Activated T-cell treated with anti-CD3 and anti-CD28 coated beads for 1 hour (primary cell): ENCODE results near the gene GOLGA8N.

ENCODE experiments used
- DNase-seq: peaks from one replicate; pipeline ENCODE4 v3.0.0-alpha.2; 2020; ENCODE audit warnings: low read depth

Gene GOLGA8N

DNA sequence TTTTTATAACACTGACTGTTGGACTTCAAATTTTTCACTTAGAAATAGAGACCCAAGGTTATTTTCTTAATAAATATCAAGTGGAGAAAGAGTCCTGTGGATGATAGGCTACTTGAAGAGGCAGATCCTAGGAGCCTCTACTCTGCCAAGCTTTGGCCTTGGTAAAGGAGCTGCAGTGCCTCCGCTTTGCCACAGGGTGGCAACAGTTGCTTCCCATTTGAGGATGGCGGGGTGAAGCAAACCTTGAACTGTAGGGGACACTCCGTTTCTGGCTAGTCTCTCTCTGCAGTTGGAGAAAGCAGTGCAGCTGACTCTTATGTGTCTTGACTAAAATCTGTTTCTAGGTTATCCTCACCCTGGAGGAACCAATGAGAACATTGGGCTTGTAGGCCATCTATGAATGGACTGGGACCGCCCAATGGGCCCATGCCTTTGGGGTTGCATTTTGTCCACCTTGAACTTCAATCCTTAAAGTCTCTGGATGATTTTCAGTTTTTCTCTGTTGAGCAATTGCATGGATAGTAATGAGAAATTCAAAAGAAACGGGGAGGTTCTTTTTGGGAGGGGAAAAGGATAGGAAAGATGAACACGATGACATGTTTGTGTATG, 58.1 kb downstream of the GOLGA8N start:
- peak; percentile 31 for DNase-seq

DNA sequence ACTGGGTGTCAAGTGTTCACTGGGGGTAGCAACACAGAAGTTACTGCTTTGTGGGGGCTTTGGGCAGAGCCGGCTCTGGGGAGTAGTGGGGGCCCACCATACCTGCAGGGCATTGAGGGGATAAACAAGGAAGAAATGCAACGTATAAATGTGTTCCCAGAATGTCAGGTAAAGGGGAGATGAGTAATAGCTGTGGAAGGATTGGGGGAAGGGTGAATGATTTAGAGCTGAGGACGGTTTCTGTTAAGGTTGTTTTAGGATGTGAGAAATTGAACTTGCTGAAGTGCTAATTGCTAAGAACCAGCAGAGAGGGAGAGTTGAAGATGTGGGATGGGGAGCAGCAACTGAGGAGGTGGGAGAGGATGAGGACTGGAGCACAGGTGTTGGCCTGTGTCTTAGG, 58.9 kb downstream of the GOLGA8N start:
- no peak for DNase-seq

DNA sequence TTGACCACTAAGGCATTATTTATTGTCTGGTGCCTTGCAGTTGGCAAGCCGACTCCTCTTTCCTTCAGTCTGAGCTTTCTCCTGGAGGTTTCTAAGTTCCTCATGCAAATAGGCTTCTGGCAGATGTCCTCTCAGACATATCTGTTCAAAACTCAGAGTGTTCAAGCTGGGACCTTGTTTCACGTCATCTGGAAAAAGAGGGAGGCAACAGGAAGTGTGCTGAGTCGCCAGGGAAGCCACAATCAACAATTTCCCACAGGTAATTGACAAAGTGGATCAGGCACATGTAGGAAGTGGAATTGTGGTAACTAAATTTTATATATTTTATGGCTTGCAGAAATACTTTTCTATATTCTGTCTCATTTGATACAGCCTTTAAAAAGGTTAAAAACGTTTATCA, 62.8 kb downstream of the GOLGA8N start:
- DNase-seq = no peak

DNA sequence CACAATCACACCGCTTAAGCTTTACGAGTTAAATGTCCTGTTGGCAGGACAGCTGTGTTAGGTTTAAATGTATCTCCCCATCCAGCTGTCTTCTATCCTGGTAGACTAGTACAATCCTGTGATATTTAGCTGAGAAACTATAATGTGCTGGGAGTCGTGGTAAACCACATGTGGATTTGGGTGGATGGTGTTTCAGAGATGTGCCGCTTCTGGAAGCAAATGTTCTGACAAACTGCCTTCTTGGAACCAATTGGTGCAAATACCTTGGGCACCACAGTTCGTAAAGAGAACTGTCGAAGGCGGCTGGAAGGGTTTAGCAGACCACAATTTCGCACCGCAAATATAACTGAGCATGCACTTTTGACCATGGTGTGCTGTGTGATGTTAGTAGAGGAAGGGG, 63.2 kb downstream of the GOLGA8N start:
- no peak for DNase-seq
